ENCODE results near the gene GLIPR2. TPM values are rescaled to one million over a fixed set of nuclear protein-coding genes. Genes with fewer than 3 reads are reported as not detected.

The GLIPR2 gene
- total and polyA plus RNA-seq, 2 experiments from 2014 or later = 5.1 to 5.7 TPM

- TF ChIP-seq ZNF462 (CRISPR knock-in tag; IDR thresholded peaks at IDR 0.05) (no peak), ZNF114 (CRISPR knock-in tag; IDR thresholded peaks at IDR 0.05) (no peak), POLR2AphosphoS5 (IDR thresholded peaks at IDR 0.05; ENCODE audit: low read depth) (no peak), ZNF331 (CRISPR knock-in tag; IDR thresholded peaks at IDR 0.05; ENCODE audit: low read depth) (no peak), NANOG (IDR thresholded peaks at IDR 0.05; ENCODE audit: borderline replicate concordance) (no peak), JUNB (IDR thresholded peaks at IDR 0.05; ENCODE audit: unreplicated experiment) (no peak)
Observed at GRCh38 chr9:36121971-36122370, 14.6 kb upstream of the GLIPR2 start (continued).

GRCh38 chr9:36123515-36123914, 13.0 kb upstream of the GLIPR2 start:
- DNase-seq (ENCODE audit: low spot score) (no peak), ATAC-seq (no peak)
- Mint-ChIP-seq H3K4me3 (no peak overlapping the region), H3K27me3 (ENCODE audit: insufficient read depth, low read depth, poor library complexity) (peaks cover 2% of the 10 kb centered on the region), H3K27ac (no peak overlapping the region), H3K36me3 (ENCODE audit: low read depth) (no peaks in the 10 kb centered on the region), H3K4me1 (peaks cover 5% of the 10 kb centered on the region; the same call in 2 of the 3 replicates), H3K9me3 (no peaks in the 10 kb centered on the region)
- no peaks in the 10 kb centered on the region for H3K36me3 ChIP-seq (ENCODE audit: insufficient read depth)
- H3K4me2 ChIP-seq = no peak overlapping the region
- H3K9me2 ChIP-seq (ENCODE audit: insufficient read depth) = no peaks in the 10 kb centered on the region
- H4K20me1 ChIP-seq (replicated peaks; ENCODE audit: insufficient read depth) = no peaks in the 10 kb centered on the region
- no peaks in the 10 kb centered on the region for H3F3A ChIP-seq (replicated peaks; ENCODE audit: low read depth)
- no peak overlapping the region for H3K27ac ChIP-seq (ENCODE audit: low read depth)
- no peaks in the 10 kb centered on the region for H3K79me2 ChIP-seq (replicated peaks; ENCODE audit: insufficient read depth)
- no peak overlapping the region for H3K4me3 ChIP-seq
- no peaks in the 10 kb centered on the region for H3K27me3 ChIP-seq (ENCODE audit: insufficient read depth)
- 0 out of 2 replicates have a peak, but pooled peaks cover 3% of the 10 kb centered on the region for H3K4me1 ChIP-seq (ENCODE audit: insufficient read depth)
- H2AFZ ChIP-seq = no peak overlapping the region
- TF ChIP-seq ZNF462 (CRISPR knock-in tag; IDR thresholded peaks at IDR 0.05) = no peak
- no peak for TF ChIP-seq NANOG (IDR thresholded peaks at IDR 0.05; ENCODE audit: borderline replicate concordance)
- no peak for TF ChIP-seq STAT1 (IDR thresholded peaks at IDR 0.05; ENCODE audit: unreplicated experiment)
- TF ChIP-seq CREB1 (CRISPR knock-in tag; IDR thresholded peaks at IDR 0.05; ENCODE audit: low read depth) = no peak
- TF ChIP-seq ETS1 (IDR thresholded peaks at IDR 0.05) = no peak
- no peak for TF ChIP-seq EZH2 (IDR thresholded peaks at IDR 0.05; ENCODE audit: low read depth, unreplicated experiment)

All from GM23338 (cell line).